IMR-90 (cell line): ENCODE results near the gene BLTP1. TPM values are rescaled to one million over a fixed set of nuclear protein-coding genes. Genes with fewer than 3 reads are reported as not detected.

Experiments used
- ATAC-seq: fragments of 200-7000 bp; cut with Tn5 transposase; 2 replicates; pipeline ENCODE4 v1.9.1; 2020; ENCODE audit warnings: low read depth, mild to moderate bottlenecking, moderate library complexity
- BruUV-seq: library from RNA; stranded (reverse); fragments of 400-500 nt; replicated peaks from 2 replicates; lab custom pipeline; 2021; lab: Mats Ljungman, UMichigan
- CTCF ChIA-PET: fragments of 300-600 bp; formaldehyde crosslinking; extraction: SDS; loops from one replicate; lab custom pipeline; 2021; ENCODE audit warnings: antibody characterized with exemption; lab: Yijun Ruan, JAX
- POLR2A ChIA-PET: fragments of 300-600 bp; sonication (Branson Sonifier 250); formaldehyde crosslinking; loops from one replicate; lab custom pipeline; 2022; ENCODE audit warnings: antibody characterized with exemption; ENCODE audit not compliant: unreplicated experiment; lab: Charles Lee
- DNase-seq: peaks from one replicate; pipeline ENCODE4 v3.0.0; 2013
- H2AFZ ChIP-seq: replicated peaks from 2 replicates; pipeline ENCODE3; 2013; ENCODE audit warnings: low read length, mild to moderate bottlenecking; ENCODE audit not compliant: poor library complexity
- H2AK5ac ChIP-seq: 2 replicates; pipeline ENCODE4 v1.6.1; 2013; ENCODE audit warnings: low read depth, low read length, inconsistent platforms
- H2AK9ac ChIP-seq: replicated peaks from 2 replicates; pipeline ENCODE3; 2013; ENCODE audit warnings: mild to moderate bottlenecking, low read depth, low read length, moderate library complexity; ENCODE audit not compliant: poor library complexity
- H2BK120ac ChIP-seq: 2 replicates; pipeline ENCODE4 v1.6.1; 2013; ENCODE audit warnings: low read depth, low read length, inconsistent platforms
- H2BK15ac ChIP-seq: 3 replicates; pipeline ENCODE4 v1.6.1; 2013; ENCODE audit warnings: low read depth, low read length, inconsistent platforms
- H2BK20ac ChIP-seq: 2 replicates; pipeline ENCODE4 v1.6.1; 2013; ENCODE audit warnings: low read depth, mild to moderate bottlenecking, inconsistent platforms, low read length, moderate library complexity
- H2BK5ac ChIP-seq: 2 replicates; pipeline ENCODE4 v1.6.1; 2013; ENCODE audit warnings: mild to moderate bottlenecking, low read depth, low read length, inconsistent platforms; ENCODE audit not compliant: poor library complexity, severe bottlenecking
- H3K14ac ChIP-seq: replicated peaks from 2 replicates; pipeline ENCODE4 v1.6.1; 2013; ENCODE audit warnings: low read depth, low read length, inconsistent platforms
- H3K18ac ChIP-seq: 2 replicates; pipeline ENCODE4 v1.6.1; 2013; ENCODE audit warnings: low read depth, low read length, control low read depth
- H3K23ac ChIP-seq: 2 replicates; pipeline ENCODE4 v1.6.1; 2013; ENCODE audit warnings: low read depth, low read length, inconsistent platforms
- H3K27ac ChIP-seq: 2 replicates; pipeline ENCODE4 v1.5.1; 2013; ENCODE audit warnings: mild to moderate bottlenecking, control low read depth, low read length; ENCODE audit not compliant: insufficient read depth
- H3K27me3 ChIP-seq: 2 replicates; pipeline ENCODE4 v1.6.1; 2013; ENCODE audit warnings: low read length; ENCODE audit not compliant: control insufficient read depth, insufficient read depth
- H3K36me3 ChIP-seq: 2 replicates; pipeline ENCODE4 v1.6.1; 2013; ENCODE audit warnings: low read length, mixed read lengths; ENCODE audit not compliant: control insufficient read depth, insufficient read depth
- H3K4ac ChIP-seq: 2 replicates; pipeline ENCODE4 v1.6.1; 2013; ENCODE audit warnings: low read depth, low read length, inconsistent platforms
- H3K4me1 ChIP-seq: 2 replicates; pipeline ENCODE4 v1.6.1; 2013; ENCODE audit warnings: low read length, mixed read lengths; ENCODE audit not compliant: control insufficient read depth, insufficient read depth
- H3K4me2 ChIP-seq: 2 replicates; pipeline ENCODE4 v1.6.1; 2013; ENCODE audit warnings: low read depth, mild to moderate bottlenecking, control low read depth, low read length, moderate library complexity
- H3K4me3 ChIP-seq: 2 replicates; pipeline ENCODE4 v1.5.1; 2013; ENCODE audit warnings: low read depth, mild to moderate bottlenecking, control low read depth, low read length, moderate library complexity; ENCODE audit not compliant: insufficient read depth
- H3K56ac ChIP-seq: 2 replicates; pipeline ENCODE4 v1.6.1; 2013; ENCODE audit warnings: low read length, inconsistent platforms; ENCODE audit not compliant: insufficient read depth; ENCODE audit errors: extremely low read depth
- H3K79me1 ChIP-seq, 2 experiments: 2 replicates each; pipeline ENCODE4 v1.6.1; 2013; ENCODE audit warnings: low read length in 2 of 2, inconsistent platforms in 1 of 2, low read depth in 1 of 2
- H3K9ac ChIP-seq: 2 replicates; pipeline ENCODE4 v1.6.1; 2013; ENCODE audit warnings: low read depth, low read length, control low read depth
- H3K9me1 ChIP-seq: 2 replicates; pipeline ENCODE4 v1.6.1; 2013; ENCODE audit warnings: low read length, inconsistent platforms; ENCODE audit not compliant: insufficient read depth
- H3K9me3 ChIP-seq: 2 replicates; pipeline ENCODE4 v1.6.1; 2013; ENCODE audit warnings: low read length; ENCODE audit not compliant: control insufficient read depth, insufficient read depth
- H4K20me1 ChIP-seq: 2 replicates; pipeline ENCODE4 v1.6.1; 2013; ENCODE audit warnings: low read length, inconsistent platforms; ENCODE audit not compliant: insufficient read depth
- H4K5ac ChIP-seq: 2 replicates; pipeline ENCODE4 v1.6.1; 2013; ENCODE audit warnings: mild to moderate bottlenecking, low read depth, low read length, control low read depth
- H4K8ac ChIP-seq, 2 experiments: 2 replicates each; pipeline ENCODE4 v1.6.1; 2013; ENCODE audit warnings: low read depth in 2 of 2, low read length in 2 of 2, control low read depth in 1 of 2, inconsistent platforms in 1 of 2
- H4K91ac ChIP-seq: 2 replicates; pipeline ENCODE4 v1.6.1; 2013; ENCODE audit warnings: low read depth, low read length, inconsistent platforms; ENCODE audit not compliant: insufficient read depth
- BHLHE40 ChIP-seq: fragments of 150-350 bp; IDR thresholded peaks from 2 replicates; pipeline ENCODE4 v1.6.1; 2016; ENCODE audit warnings: mild to moderate bottlenecking, low read depth, low read length
- CEBPB ChIP-seq: IDR thresholded peaks from 2 replicates; pipeline ENCODE4 v1.6.1; 2012; ENCODE audit warnings: low read depth, low read length, improper control_type of control experiment
- CHD1 ChIP-seq: IDR thresholded peaks from 2 replicates; pipeline ENCODE4 v1.6.1; 2012; ENCODE audit warnings: low read depth, low read length, improper control_type of control experiment
- CTCF ChIP-seq: conservative IDR thresholded peaks from 2 replicates; pipeline ENCODE4 v1.5.1; 2012; ENCODE audit warnings: mild to moderate bottlenecking, low read depth, low read length, improper control_type of control experiment
- ELK1 ChIP-seq: fragments of 150-350 bp; IDR thresholded peaks from 2 replicates; pipeline ENCODE4 v1.6.1; 2016; ENCODE audit warnings: low read depth, mild to moderate bottlenecking, low read length, moderate library complexity, borderline replicate concordance
- FOS ChIP-seq: fragments of 150-350 bp; IDR thresholded peaks from 2 replicates; pipeline ENCODE4 v1.6.1; 2016; ENCODE audit warnings: low read depth, low read length
- MAZ ChIP-seq: IDR thresholded peaks from 2 replicates; pipeline ENCODE4 v1.6.1; 2012; ENCODE audit warnings: low read depth, mild to moderate bottlenecking, low read length, improper control_type of control experiment, moderate library complexity, borderline replicate concordance
- MXI1 ChIP-seq: IDR thresholded peaks from 2 replicates; pipeline ENCODE4 v1.6.1; 2012; ENCODE audit warnings: low read depth, mild to moderate bottlenecking, low read length, moderate library complexity, borderline replicate concordance
- NFE2L2 ChIP-seq: fragments of 150-350 bp; IDR thresholded peaks from 2 replicates; pipeline ENCODE4 v1.6.1; 2016; ENCODE audit warnings: low read depth, mild to moderate bottlenecking, low read length
- POLR2A ChIP-seq: IDR thresholded peaks from 2 replicates; pipeline ENCODE4 v1.6.1; 2012; ENCODE audit warnings: mild to moderate bottlenecking, low read depth, low read length
- RAD21 ChIP-seq: IDR thresholded peaks from 2 replicates; pipeline ENCODE4 v1.6.1; 2012; ENCODE audit warnings: low read length, improper control_type of control experiment
- RCOR1 ChIP-seq: IDR thresholded peaks from 2 replicates; pipeline ENCODE4 v1.6.1; 2012; ENCODE audit warnings: mild to moderate bottlenecking, low read length, improper control_type of control experiment; ENCODE audit not compliant: insufficient replicate concordance
- RFX5 ChIP-seq: IDR thresholded peaks from 2 replicates; pipeline ENCODE4 v1.8.0; 2012; ENCODE audit warnings: low read depth, mild to moderate bottlenecking, low read length, moderate library complexity
- SMC3 ChIP-seq: fragments of 150-350 bp; IDR thresholded peaks from 2 replicates; pipeline ENCODE4 v1.6.1; 2016; ENCODE audit warnings: low read depth, mild to moderate bottlenecking, antibody characterized with exemption, low read length, moderate library complexity
- USF2 ChIP-seq: fragments of 150-350 bp; IDR thresholded peaks from 2 replicates; pipeline ENCODE4 v1.6.1; 2017; ENCODE audit warnings: mild to moderate bottlenecking, antibody characterized with exemption, low read length, low read depth
- WGBS, 2 experiments: methylation state at CpG; one replicate each; pipeline versions ENCODE4 v1.1.5 to v1.1.7; 2013; ENCODE audit warnings: missing lambda C conversion rate in 2 of 2; ENCODE audit not compliant: insufficient read length in 1 of 2; ENCODE audit errors: extremely low coverage in 2 of 2; 5-methylcytosine and 5-hydroxymethylcytosine counted together
- dilution Hi-C: fragments of 300-500 bp; cut with HindIII; formaldehyde crosslinking; loops from one replicate; pipeline ENCODE4 v1.14.3; 2018; ENCODE audit warnings: low sequenced_read_pairs; ENCODE audit not compliant: unreplicated experiment
- in situ Hi-C: fragments of 300-500 bp; cut with MboI; formaldehyde crosslinking; loops from 3 replicates; pipeline ENCODE4 v1.14.3; 2019; ENCODE audit warnings: low sequenced_read_pairs, inconsistent platforms, mixed read lengths
- intact Hi-C: fragments of 100-400 bp; cut with micrococcal nuclease; formaldehyde crosslinking; loops from 2 replicates; pipeline ENCODE4 v1.10.0; 2022
- polyA plus RNA-seq, 3 experiments: library from polyadenylated mRNA; depleted of rRNA; stranded (reverse); fragments of >200 nt; gene quantifications; 2 replicates each; pipeline ENCODE4 v1.2.3, GENCODE V29; 2012; ENCODE audit warnings: low replicate concordance in 1 of 3
- total RNA-seq: library from RNA; depleted of rRNA; stranded (reverse); fragments of >200 nt; gene quantifications from 2 replicates; pipeline ENCODE4 v1.2.3, GENCODE V29; 2012

Gene BLTP1
- total and polyA plus RNA-seq, 2 of the 4 experiments (the other 2 are of a cell fraction): 18.9 to 92.7 TPM

GRCh38 chr4:122118243-122118642 is 33.9 kb upstream of the BLTP1 start:
- Histone ChIP-seq H3K18ac (no peak overlapping the region), H4K8ac (no peak overlapping the region)

More at GRCh38 chr4:122118243-122118642, 33.9 kb upstream of the BLTP1 start:
- Histone ChIP-seq H3K27me3 (no peaks in the 10 kb centered on the region), H2BK120ac (no peak overlapping the region), H3K4ac (no peak overlapping the region), H2BK20ac (no peak overlapping the region), H3K14ac (no peak overlapping the region), H3K4me2 (no peak overlapping the region), H3K9ac (no peak overlapping the region), H3K9me3 (no peaks in the 10 kb centered on the region), H2AK5ac (no peak overlapping the region), H3K56ac (no peak overlapping the region), H3K9me1 (no peaks in the 10 kb centered on the region), H3K36me3 (no peaks in the 10 kb centered on the region), H4K5ac (no peak overlapping the region), H4K20me1 (no peaks in the 10 kb centered on the region), H3K4me3 (no peak overlapping the region), H3K79me1 (no peaks in the 10 kb centered on the region), H3K27ac (no peak overlapping the region), H3K23ac (no peak overlapping the region), H3K4me1 (no peaks in the 10 kb centered on the region), H2AK9ac (no peak overlapping the region), H2BK5ac (no peak overlapping the region), H2BK15ac (no peak overlapping the region), H4K91ac (no peak overlapping the region), H2AFZ (no peak overlapping the region)
- BruUV-seq: no TSS peak
- DNase-seq (no peak), ATAC-seq (no peak)
- dilution Hi-C loops (no loop called here), intact Hi-C loops (no loop called here), in situ Hi-C loops (no loop called here)
- TF ChIP-seq MAZ: no peak
- TF ChIP-seq FOS: no peak
- TF ChIP-seq BHLHE40: no peak
- no peak for TF ChIP-seq SMC3
- no peak for TF ChIP-seq ELK1
- no peak for TF ChIP-seq RCOR1
- no peak for TF ChIP-seq POLR2A
- no peak for TF ChIP-seq MXI1
- no peak for TF ChIP-seq CTCF
- TF ChIP-seq CEBPB: no peak
- no peak for TF ChIP-seq CHD1
- TF ChIP-seq USF2: no peak
- TF ChIP-seq RFX5: no peak
- TF ChIP-seq RAD21: no peak
- no peak for TF ChIP-seq NFE2L2
- ChIA-PET CTCF (interaction anchor here (0.5 kb wide), 1 partner anchor 226 kb away, joined by 4 read pairs; no protein-coding TSS in a partner anchor), POLR2A (no interaction called here)
- no CpG with 5 or more reads among the region's 1 CpG for WGBS, 2 experiments
